ENCODE measurements around the gene SBK3. TPM values are rescaled to one million over a fixed set of nuclear protein-coding genes. Genes with fewer than 3 reads are reported as not detected.

The SBK3 gene
- total and polyA plus RNA-seq, 8 donors = 0.20 to 6.2 (median 0.56) TPM; not detected in 3

- intact Hi-C loops (cut with DNase I; ENCODE audit: low total_unique reads) = no loop called here
- H3K4me3 ChIP-seq = no peak overlapping the region
- H3K9me3 ChIP-seq = no peaks in the 10 kb centered on the region
- H3K27ac ChIP-seq = no peak overlapping the region
- H3K36me3 ChIP-seq = no peaks in the 10 kb centered on the region
- H3K27me3 ChIP-seq = peaks cover 0 to 32% (median 0%) of the 10 kb centered on the region in 3 donors
- WGBS, 5 donors = 56 to 69% (median 66%) methylated on average over 5 of the region's 5 CpGs
- no peak for TF ChIP-seq EP300 (IDR thresholded peaks at IDR 0.05)
- no peak for TF ChIP-seq POLR2A (IDR thresholded peaks at IDR 0.05)
- TF ChIP-seq CTCF (IDR thresholded peaks at IDR 0.05) = no peak
- TF ChIP-seq POLR2AphosphoS5 (IDR thresholded peaks at IDR 0.05) = no peak
- peaks cover 14 to 36% (median 27%) of the 10 kb centered on the region in 4 donors for H3K4me1 ChIP-seq
- no peak for DNase-seq
These were observed 1.8 kb downstream of the SBK3 start for GRCh38 chr19:55543567-55543966.

- no peaks in the 10 kb centered on the region for H3K36me3 ChIP-seq
- no peak overlapping the region for H3K4me3 ChIP-seq
- no peaks in the 10 kb centered on the region for H3K9me3 ChIP-seq
- peaks cover 11 to 26% (median 17%) of the 10 kb centered on the region in 4 donors for H3K4me1 ChIP-seq
- H3K27ac ChIP-seq = no peak overlapping the region
- intact Hi-C loops (cut with DNase I; ENCODE audit: low total_unique reads) = no loop called here
- TF ChIP-seq CTCF (IDR thresholded peaks at IDR 0.05) (no peak), EP300 (IDR thresholded peaks at IDR 0.05) (no peak), POLR2A (IDR thresholded peaks at IDR 0.05) (no peak), POLR2AphosphoS5 (IDR thresholded peaks at IDR 0.05) (no peak)
- WGBS, 5 donors = 89 to 95% (median 93%) methylated on average over 7 of the region's 7 CpGs
- peaks cover 0 to 24% (median 0%) of the 10 kb centered on the region in 3 donors for H3K27me3 ChIP-seq
- DNase-seq = no peak
These were observed 3.0 kb downstream of the SBK3 start for GRCh38 chr19:55542292-55542855.

GRCh38 chr19:55541091-55541490, 4.3 kb downstream of the SBK3 start:
- H3K36me3 ChIP-seq = no peaks in the 10 kb centered on the region
- H3K4me1 ChIP-seq = peaks cover 0 to 13% (median 5%) of the 10 kb centered on the region in 4 donors
- no peak overlapping the region for H3K27ac ChIP-seq
- intact Hi-C loops (cut with DNase I; ENCODE audit: low total_unique reads) = no loop called here
- H3K9me3 ChIP-seq = no peaks in the 10 kb centered on the region
- H3K4me3 ChIP-seq = no peak overlapping the region
- TF ChIP-seq EP300 (IDR thresholded peaks at IDR 0.05) (no peak), CTCF (IDR thresholded peaks at IDR 0.05) (no peak), POLR2A (IDR thresholded peaks at IDR 0.05) (no peak)
- 73 to 84% (median 83%) methylated on average over 10 to 19 of the region's 19 CpGs for WGBS, 5 donors
- peaks cover 0 to 18% (median 0%) of the 10 kb centered on the region in 3 donors for H3K27me3 ChIP-seq
- DNase-seq = no peak

- no peaks in the 10 kb centered on the region for H3K9me3 ChIP-seq
- WGBS, 5 donors = 50 to 70% (median 65%) methylated on average over 10 of the region's 10 CpGs
These were observed 4.7 kb downstream of the SBK3 start for GRCh38 chr19:55540619-55541018.

More at GRCh38 chr19:55540619-55541018, 4.7 kb downstream of the SBK3 start:
- H3K27me3 ChIP-seq = peaks cover 0 to 16% (median 0%) of the 10 kb centered on the region in 3 donors
- H3K4me1 ChIP-seq = peaks cover 0 to 8% (median 3%) of the 10 kb centered on the region in 4 donors
- no peak for DNase-seq
- no peak overlapping the region for H3K27ac ChIP-seq
- no peaks in the 10 kb centered on the region for H3K36me3 ChIP-seq
- TF ChIP-seq EP300 (IDR thresholded peaks at IDR 0.05) (no peak), POLR2AphosphoS5 (IDR thresholded peaks at IDR 0.05) (no peak), CTCF (IDR thresholded peaks at IDR 0.05) (no peak), POLR2A (IDR thresholded peaks at IDR 0.05) (no peak)
- H3K4me3 ChIP-seq = no peak overlapping the region
- intact Hi-C loops (cut with DNase I; ENCODE audit: low total_unique reads) = no loop called here

All from stomach (tissue), 9 donors.